GM18508 (cell line): ENCODE data around the gene OR51V1.
A peak's percentile ranks its signal among the peaks of the same experiment; 100 is the strongest.
"Not testable (repeated sequence)": the region's sequence is repeated elsewhere in the genome, so short reads cannot be mapped to it uniquely, and the experiment has no call there.

Experiments used
- ATAC-seq: cut with Tn5 transposase; IDR thresholded peaks from one replicate; pipeline ENCODE4 v1.9.1; 2021; ENCODE audit warnings: moderate number of reproducible peaks; ENCODE audit not compliant: insufficient read depth, unreplicated experiment

OR51V1 gene, protein sequence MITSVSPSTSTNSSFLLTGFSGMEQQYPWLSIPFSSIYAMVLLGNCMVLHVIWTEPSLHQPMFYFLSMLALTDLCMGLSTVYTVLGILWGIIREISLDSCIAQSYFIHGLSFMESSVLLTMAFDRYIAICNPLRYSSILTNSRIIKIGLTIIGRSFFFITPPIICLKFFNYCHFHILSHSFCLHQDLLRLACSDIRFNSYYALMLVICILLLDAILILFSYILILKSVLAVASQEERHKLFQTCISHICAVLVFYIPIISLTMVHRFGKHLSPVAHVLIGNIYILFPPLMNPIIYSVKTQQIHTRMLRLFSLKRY

DNA sequence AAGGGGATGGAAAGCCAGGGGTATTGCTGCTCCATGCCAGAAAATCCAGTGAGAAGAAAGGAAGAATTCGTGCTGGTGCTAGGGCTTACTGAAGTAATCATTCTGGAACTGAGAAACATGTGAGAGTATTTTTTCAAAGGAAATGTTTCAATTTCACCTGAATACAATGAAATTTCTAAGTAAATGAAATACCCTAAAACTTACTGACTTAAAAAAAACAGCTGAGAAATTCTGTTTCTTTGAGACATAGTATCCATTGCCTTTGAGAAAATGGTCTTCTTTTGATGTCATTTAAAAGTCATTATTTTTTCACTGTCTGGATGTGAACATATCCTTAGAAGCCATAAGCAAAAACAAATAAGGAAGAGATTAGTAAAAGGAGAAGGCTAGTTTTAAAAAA lies at the start of gene OR51V1:
Gene OR51V1 (minus strand): TSS at position 101 of the 400 bp plus-strand sequence. CDS start 0 bp downstream, at position 101.
- ATAC-seq, result no peak

- ATAC-seq, result not testable (repeated sequence)
These were observed 49.4 kb upstream of the OR51V1 start, which contains the start of gene HBG1 for GRCh38 chr11:5249807-5250396. Gene HBG1 (minus strand): TSS chr11:5249857. CDS start chr11:5249804, 53 bp downstream.

GRCh38 chr11:5248498-5248897 lies 48.0 kb upstream of the OR51V1 start:
- ATAC-seq, result not testable (repeated sequence)

DNA sequence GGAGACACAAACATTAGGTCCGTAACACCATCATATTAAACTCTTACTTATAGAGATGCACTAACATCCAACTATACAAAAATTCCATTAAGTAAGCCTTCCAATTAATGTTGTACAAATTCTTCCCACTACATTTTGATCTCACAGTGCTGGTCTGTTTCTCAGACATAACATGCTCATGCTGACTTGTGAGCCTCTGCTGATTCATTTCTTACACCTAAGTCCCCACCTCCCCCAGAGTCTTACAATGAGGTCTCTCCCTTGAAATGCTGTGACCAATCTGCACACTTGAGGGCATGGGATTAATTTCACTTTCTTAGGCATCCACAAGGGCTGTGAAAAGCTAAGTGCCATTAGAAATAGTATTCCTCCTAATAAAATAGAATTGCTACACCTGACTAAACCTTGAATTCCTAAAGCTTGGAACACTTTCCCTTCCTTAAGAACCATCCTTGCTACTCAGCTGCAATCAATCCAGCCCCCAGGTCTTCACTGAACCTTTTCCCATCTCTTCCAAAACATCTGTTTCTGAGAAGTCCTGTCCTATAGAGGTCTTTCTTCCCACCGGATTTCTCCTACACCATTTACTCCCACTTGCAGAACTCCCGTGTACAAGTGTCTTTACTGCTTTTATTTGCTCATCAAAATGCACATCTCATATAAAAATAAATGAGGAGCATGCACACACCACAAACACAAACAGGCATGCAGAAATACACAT lies 47.1 kb upstream of the OR51V1 start:
- ATAC-seq, result no peak

GRCh38 chr11:5246772-5247471 lies 46.4 kb upstream of the OR51V1 start:
- ATAC-seq, result no peak

DNA sequence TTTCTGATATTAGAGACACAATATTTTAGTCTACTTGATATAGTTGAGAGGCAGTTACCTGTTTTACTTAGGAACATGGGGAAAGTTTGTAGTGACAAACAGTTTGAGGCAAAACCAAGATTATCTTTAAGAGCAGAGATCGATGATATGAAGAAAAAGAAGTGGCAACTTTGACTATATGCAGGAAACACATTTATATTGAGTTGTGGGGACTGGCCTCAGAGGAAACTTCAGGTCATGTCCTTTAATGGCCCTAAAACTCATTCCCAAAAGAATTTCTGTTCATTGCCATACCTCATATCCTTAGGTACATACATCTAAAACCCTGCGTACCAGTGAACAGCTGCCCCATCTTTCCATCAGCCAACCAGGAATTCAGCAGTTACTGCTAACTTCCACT lies 44.7 kb upstream of the OR51V1 start:
- no peak for ATAC-seq

DNA sequence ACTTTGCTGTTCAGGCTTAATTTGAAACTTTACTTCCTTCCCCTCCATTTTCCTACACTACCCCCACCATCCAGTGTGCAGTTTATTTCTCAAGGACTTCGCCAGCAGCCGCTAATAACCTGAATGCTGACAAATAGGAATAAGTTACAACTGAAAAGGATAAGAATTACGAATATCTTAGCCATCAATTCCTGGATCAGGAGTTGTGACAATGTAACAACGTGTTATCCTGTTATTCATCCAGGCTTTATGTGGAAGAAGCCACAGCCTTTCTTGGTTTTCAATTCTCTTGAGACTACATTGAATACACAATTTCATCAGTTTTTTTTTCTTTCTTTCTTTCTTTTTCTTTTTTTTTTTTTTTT lies 43.3 kb upstream of the OR51V1 start:
- ATAC-seq, result no peak

DNA sequence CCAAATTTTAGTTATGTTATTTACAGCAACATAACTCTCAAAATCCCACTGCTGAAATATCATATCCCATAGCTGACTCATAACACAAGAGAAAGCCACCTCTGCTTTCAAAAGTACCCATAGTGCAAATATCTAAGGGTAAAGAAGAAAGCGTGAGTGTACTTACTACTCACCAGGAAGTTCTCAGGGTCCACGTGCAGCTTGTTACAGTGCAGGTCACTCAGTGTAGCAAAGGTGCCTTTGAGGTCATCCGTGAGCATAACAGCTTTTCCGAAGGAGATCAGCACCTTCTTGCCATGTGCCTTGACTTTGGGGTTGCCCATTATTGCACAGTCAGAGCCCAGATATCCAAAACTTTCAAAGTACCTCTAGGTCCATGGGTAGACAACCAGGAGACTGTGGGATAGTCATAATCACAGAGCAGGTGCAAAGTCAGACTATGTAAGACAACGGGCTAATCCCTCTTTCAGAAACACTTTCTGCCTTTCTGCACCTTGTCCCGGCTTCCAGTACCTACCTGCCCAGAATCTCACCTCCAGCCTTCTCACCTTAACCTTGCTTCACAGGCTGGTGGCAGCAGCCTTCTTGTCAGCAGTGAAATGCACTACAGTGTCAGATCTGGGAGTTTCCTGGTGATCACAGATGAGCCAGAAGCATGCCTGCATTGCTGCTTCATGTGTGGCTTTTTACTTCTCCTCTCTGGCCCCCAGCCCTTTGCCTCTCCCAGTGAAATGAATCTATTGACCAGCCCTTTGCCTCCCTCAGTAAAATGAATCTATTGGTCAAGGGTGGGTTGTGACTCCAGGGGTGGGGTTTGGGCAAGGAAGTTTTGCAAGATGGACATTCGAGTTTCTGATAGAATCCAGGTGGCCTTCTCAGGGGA lies 42.7 kb upstream of the OR51V1 start:
- no peak for ATAC-seq

DNA sequence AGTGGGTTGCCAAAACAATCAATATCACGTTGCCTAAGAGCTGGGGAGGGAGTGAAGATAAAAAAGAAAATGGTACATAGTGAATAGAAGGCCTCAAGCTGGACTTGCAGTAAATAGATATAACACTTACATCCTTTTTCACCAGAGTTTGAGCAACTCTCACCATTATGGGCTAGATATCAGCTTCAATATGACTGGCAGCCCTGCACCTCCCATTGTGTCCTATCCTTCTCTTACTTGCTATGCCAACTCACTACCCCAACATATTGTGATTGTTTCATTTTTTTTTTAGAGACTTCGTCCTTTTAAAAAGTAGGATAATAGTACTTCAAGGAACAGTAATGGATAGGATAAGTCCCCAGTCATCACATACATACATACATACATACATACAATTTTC lies 41.7 kb upstream of the OR51V1 start:
- no peak for ATAC-seq

DNA sequence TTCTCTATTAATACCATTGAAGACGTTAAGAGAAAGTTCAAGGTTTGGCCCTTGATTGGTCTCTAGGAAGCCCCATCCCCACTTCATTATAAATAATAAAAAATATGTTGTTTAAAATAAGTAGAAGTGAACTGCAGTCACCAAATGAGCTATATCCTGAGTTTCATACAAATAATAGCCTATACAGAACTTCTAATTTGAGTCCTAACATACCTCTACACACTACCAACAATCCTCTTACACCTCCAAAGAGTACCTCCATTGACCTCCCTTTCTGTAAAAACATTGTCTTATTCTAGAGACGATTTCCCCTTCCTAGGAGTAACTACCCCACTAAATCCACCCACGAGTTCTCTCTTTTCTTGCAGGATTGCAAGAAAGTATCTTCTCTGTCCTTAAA lies 41.0 kb upstream of the OR51V1 start:
- ATAC-seq, result no peak

GRCh38 chr11:5240458-5240857 lies 40.0 kb upstream of the OR51V1 start:
- ATAC-seq, result no peak

DNA sequence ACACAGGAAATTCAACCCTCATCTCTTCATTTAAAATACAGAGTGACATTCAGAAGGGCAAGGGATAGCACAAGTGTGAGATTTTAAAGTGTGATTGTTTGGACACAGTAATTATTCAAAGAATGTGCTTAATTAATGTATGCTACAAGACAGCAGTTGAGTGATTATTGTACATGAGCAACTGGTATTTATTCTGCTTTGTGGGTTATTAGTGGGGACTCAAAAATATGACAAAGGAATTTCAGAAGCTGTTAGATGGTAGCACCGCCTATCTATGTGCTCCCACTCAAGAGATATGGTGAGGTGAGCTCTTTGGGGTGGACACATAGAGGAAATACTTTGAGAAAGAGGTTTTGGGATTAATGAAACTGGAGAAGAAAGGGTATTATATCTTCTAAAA lies 39.6 kb upstream of the OR51V1 start:
- no peak for ATAC-seq

GRCh38 chr11:5239046-5239445 lies 38.6 kb upstream of the OR51V1 start:
- ATAC-seq, result no peak

DNA sequence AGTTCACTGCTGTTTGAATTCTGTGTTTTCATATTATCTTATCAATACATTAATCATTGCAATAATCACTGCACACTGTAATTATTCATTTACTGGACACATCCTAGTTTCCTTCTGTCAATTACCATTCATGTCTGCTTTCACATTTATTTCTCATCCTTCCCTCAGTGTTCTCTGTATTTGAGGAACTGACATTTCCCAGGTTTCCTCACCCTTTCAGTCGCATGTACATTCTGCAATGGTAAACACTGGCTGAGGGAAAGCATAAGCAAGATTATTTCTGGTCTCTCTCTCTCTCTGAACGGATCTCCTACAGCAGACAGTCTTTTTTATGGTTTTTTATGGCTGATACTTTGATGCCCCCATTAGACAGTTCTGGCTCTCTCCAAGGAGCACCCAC lies 38.0 kb upstream of the OR51V1 start:
- no peak for ATAC-seq

- no peak for ATAC-seq
These were observed 36.9 kb upstream of the OR51V1 start for GRCh38 chr11:5237420-5237819.

DNA sequence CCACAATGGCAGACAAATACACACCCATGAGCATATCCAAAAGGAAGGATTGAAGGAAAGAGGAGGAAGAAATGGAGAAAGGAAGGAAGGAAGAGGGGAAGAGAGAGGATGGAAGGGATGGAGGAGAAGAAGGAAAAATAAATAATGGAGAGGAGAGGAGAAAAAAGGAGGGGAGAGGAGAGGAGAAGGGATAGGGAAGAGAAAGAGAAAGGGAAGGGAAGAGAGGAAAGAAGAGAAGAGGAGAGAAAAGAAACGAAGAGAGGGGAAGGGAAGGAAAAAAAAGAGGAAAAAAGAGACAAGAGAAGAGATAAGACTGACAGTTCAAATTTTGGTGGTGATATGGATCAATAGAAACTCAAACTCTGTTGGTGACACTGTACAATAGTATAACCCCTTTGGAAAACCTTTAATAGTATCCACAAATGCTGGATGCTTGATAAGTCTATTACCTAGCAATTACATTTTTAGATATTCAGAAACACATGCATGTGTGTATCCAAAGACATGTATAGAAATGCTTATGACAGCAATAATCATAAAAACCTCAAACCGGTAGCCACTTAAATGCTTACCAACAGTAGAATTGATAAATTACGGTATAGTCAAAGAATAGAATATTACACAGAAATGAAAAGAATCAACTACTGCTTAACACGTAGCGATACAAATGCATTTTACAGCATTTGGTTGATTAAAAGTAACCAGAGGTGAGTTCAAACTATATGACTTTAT lies 35.0 kb upstream of the OR51V1 start:
- no peak for ATAC-seq

DNA sequence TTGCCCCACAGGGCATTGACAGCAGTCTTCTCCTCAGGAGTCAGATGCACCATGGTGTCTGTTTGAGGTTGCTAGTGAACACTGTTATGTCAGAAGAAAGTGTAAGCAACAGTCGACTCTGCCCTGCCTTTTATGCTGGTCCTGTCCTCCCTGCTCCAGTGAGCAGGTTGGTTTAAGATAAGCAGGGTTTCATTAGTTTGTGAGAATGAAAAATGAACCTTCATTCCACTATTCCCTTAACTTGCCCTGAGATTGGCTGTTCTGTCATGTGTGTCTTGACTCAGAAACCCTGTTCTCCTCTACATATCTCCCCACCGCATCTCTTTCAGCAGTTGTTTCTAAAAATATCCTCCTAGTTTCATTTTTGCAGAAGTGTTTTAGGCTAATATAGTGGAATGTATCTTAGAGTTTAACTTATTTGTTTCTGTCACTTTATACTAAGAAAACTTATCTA lies 33.9 kb upstream of the OR51V1 start, which contains the start of gene HBD:
Gene HBD (minus strand): TSS at position 103 of the 454 bp plus-strand sequence. CDS start 50 bp downstream, at position 53.
- peak; percentile 67 for ATAC-seq

- ATAC-seq, result no peak
These were observed 32.8 kb upstream of the OR51V1 start for GRCh38 chr11:5233307-5233706.

- no peak for ATAC-seq
These were observed 32.3 kb upstream of the OR51V1 start for GRCh38 chr11:5232821-5233220.
